ENCODE measurements around the gene RASL10A. TPM values are rescaled to one million over a fixed set of nuclear protein-coding genes. Genes with fewer than 3 reads are reported as not detected.

The RASL10A gene
- total RNA-seq, 1 experiment from 2014 or later: 1.6 TPM

DNA sequence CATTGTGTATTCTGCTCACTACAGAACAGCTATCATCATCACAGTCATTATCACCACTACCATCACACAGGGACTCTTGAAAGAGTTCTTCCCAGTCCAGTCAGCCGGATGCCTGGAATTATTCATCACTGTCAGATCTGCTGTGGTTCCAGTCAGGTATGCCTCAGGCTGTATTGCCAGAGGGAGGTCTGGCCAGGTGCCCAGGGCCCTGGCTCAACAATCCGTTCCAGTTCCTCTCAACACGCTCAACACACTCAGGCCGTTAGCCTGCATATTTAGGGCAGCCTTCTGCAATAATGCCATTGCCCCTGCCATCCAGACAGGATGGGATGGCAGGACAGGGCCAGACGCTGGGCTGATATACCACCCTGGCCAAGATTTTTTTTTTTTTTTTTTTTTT is 28.6 kb upstream of the RASL10A start:
- no peaks in the 10 kb centered on the region for H3K4me1 Mint-ChIP-seq (ENCODE audit: low read depth, unreplicated experiment)
- CTCF ChIA-PET: no interaction called here
- H3K27me3 Mint-ChIP-seq (ENCODE audit: unreplicated experiment): no peaks in the 10 kb centered on the region
- intact Hi-C loops (cut with micrococcal nuclease; ENCODE audit: unreplicated experiment): no loop called here
- BruUV-seq (replicated peaks): no TSS peak
- H3K4me3 Mint-ChIP-seq (ENCODE audit: low read depth, unreplicated experiment): no peak overlapping the region
- H3K36me3 Mint-ChIP-seq (ENCODE audit: insufficient read depth, unreplicated experiment): peaks cover 28% of the 10 kb centered on the region
- DNase-seq: peak; percentile 38
- no peaks in the 10 kb centered on the region for H3K9me3 Mint-ChIP-seq (ENCODE audit: low read depth, unreplicated experiment)
- TF ChIP-seq, protein P1, sequence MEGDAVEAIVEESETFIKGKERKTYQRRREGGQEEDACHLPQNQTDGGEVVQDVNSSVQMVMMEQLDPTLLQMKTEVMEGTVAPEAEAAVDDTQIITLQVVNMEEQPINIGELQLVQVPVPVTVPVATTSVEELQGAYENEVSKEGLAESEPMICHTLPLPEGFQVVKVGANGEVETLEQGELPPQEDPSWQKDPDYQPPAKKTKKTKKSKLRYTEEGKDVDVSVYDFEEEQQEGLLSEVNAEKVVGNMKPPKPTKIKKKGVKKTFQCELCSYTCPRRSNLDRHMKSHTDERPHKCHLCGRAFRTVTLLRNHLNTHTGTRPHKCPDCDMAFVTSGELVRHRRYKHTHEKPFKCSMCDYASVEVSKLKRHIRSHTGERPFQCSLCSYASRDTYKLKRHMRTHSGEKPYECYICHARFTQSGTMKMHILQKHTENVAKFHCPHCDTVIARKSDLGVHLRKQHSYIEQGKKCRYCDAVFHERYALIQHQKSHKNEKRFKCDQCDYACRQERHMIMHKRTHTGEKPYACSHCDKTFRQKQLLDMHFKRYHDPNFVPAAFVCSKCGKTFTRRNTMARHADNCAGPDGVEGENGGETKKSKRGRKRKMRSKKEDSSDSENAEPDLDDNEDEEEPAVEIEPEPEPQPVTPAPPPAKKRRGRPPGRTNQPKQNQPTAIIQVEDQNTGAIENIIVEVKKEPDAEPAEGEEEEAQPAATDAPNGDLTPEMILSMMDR (IDR thresholded peaks at IDR 0.05; ENCODE audit: unreplicated experiment): no peak
- no peak overlapping the region for H3K27ac Mint-ChIP-seq (ENCODE audit: unreplicated experiment)

DNA sequence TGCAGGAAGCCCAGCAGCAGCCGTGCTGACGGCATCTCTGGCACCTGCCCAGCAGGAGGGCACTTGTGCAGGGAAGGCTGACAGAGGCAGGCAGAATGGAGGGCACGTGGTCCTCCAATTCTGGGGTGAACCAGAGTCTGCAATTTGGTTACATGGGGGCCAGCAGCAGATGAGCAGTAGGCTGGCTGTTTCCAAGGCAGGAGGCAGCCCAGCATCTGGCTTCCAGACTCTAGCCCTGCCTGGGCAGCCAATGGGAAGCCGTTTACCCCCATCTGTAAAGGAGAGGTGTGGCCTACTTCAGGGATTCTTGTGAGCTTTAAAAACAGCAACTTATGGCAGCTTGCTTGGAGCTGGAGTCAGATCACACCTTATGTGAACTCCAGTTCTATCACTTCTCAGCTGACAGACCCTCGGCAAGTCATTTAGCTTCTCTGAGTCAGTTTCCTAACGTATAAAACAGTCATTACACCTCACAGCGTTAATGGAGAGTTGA is 27.9 kb upstream of the RASL10A start:
- intact Hi-C loops (cut with micrococcal nuclease; ENCODE audit: unreplicated experiment): no loop called here
- no peak overlapping the region for H3K27ac Mint-ChIP-seq (ENCODE audit: unreplicated experiment)
- DNase-seq: no peak
- no TSS peak for BruUV-seq (replicated peaks)
- TF ChIP-seq, protein P1 (IDR thresholded peaks at IDR 0.05; ENCODE audit: unreplicated experiment): no peak
- no peak overlapping the region for H3K4me3 Mint-ChIP-seq (ENCODE audit: low read depth, unreplicated experiment)
- H3K4me1 Mint-ChIP-seq (ENCODE audit: low read depth, unreplicated experiment): no peaks in the 10 kb centered on the region
- peaks cover 35% of the 10 kb centered on the region for H3K36me3 Mint-ChIP-seq (ENCODE audit: insufficient read depth, unreplicated experiment)
- no peaks in the 10 kb centered on the region for H3K9me3 Mint-ChIP-seq (ENCODE audit: low read depth, unreplicated experiment)
- CTCF ChIA-PET: interaction anchor here (0.5 kb wide), 1 partner anchor 328 kb away, joined by 5 read pairs; no protein-coding TSS in a partner anchor
- H3K27me3 Mint-ChIP-seq (ENCODE audit: unreplicated experiment): no peaks in the 10 kb centered on the region

DNA sequence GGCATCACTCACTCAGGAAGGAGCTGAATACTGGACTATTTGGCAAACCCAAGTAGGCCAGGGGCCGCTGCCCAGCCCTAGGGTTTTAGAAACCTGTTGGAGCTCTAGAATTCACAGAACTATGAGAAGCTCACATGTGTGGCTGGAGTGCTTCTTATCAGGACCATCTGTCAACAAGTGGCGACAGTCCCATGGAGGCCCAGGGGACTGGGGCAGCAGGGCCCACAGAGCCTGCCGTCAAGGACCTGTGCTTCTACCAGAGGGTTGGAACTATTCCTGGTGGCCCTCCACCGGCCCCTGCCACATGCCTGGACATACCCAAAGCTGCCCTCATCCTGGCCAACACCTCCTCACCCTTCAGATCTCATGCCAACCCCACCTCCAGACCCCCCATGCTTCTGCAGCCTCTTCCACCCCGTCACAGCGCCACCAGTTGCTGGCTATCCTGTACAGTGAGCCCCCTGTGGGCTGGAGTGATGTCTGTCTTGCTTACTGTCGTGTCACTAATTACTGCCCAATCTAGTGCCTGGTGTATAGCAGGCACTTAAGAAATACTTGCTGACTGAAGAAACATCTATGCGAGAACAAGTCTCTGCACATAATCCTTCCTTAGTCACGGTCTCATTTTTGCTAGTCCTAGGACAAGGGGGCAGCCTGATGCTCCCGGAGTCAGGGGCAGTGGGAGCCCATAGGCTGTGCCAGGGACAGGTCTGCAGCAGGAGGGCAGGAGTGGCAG is 27.2 kb upstream of the RASL10A start:
- intact Hi-C loops (cut with micrococcal nuclease; ENCODE audit: unreplicated experiment): no loop called here
- H3K4me1 Mint-ChIP-seq (ENCODE audit: low read depth, unreplicated experiment): no peaks in the 10 kb centered on the region
- no peaks in the 10 kb centered on the region for H3K9me3 Mint-ChIP-seq (ENCODE audit: low read depth, unreplicated experiment)
- H3K36me3 Mint-ChIP-seq (ENCODE audit: insufficient read depth, unreplicated experiment): peaks cover 40% of the 10 kb centered on the region
- no peaks in the 10 kb centered on the region for H3K27me3 Mint-ChIP-seq (ENCODE audit: unreplicated experiment)
- no TSS peak for BruUV-seq (replicated peaks)
- no peak for DNase-seq
- H3K4me3 Mint-ChIP-seq (ENCODE audit: low read depth, unreplicated experiment): no peak overlapping the region
- no peak overlapping the region for H3K27ac Mint-ChIP-seq (ENCODE audit: unreplicated experiment)
- CTCF ChIA-PET: interaction anchor here (0.5 to 0.6 kb wide), 2 partner anchors 327 to 899 kb away, joined by 3 to 5 read pairs; no protein-coding TSS in a partner anchor
- TF ChIP-seq, protein P1 (IDR thresholded peaks at IDR 0.05; ENCODE audit: unreplicated experiment): no peak

DNA sequence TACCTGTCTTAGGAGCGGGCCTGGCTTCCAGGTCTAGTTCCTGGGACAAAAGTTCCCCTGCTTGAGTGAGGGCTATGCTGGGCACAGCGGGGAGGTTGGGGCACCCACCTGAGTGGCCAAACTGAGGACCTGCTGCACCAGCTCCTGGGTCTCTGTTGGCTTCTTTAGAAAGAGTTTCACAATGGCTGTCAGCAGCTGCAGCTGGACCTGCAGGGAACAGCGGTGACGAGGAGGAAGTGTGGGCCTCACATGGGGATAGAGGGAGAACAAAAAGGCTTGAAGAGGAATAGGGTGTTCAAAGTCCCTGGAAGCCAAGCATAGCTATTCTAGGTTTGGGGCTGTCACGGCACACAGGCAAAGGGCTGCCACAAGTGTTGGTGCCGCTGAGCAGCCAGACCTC is 26.7 kb upstream of the RASL10A start:
- Mint-ChIP-seq H3K4me3 (ENCODE audit: low read depth, unreplicated experiment) (no peak overlapping the region), H3K27ac (ENCODE audit: unreplicated experiment) (no peak overlapping the region), H3K9me3 (ENCODE audit: low read depth, unreplicated experiment) (no peaks in the 10 kb centered on the region), H3K27me3 (ENCODE audit: unreplicated experiment) (no peaks in the 10 kb centered on the region), H3K4me1 (ENCODE audit: low read depth, unreplicated experiment) (no peaks in the 10 kb centered on the region), H3K36me3 (ENCODE audit: insufficient read depth, unreplicated experiment) (peaks cover 41% of the 10 kb centered on the region)
- BruUV-seq (replicated peaks): no TSS peak
- TF ChIP-seq, protein P1 (IDR thresholded peaks at IDR 0.05; ENCODE audit: unreplicated experiment): no peak
- intact Hi-C loops (cut with micrococcal nuclease; ENCODE audit: unreplicated experiment): no loop called here
- DNase-seq: no peak
- CTCF ChIA-PET: interaction anchor here (0.6 kb wide), 1 partner anchor 899 kb away, joined by 3 read pairs; no protein-coding TSS in a partner anchor
